Inflammatory macrophage treated with lipopolysaccharide for 1 hour (primary cell): Measurements from ENCODE around the gene OLFM2.
"Not testable (repeated sequence)": the region's sequence is repeated elsewhere in the genome, so short reads cannot be mapped to it uniquely, and the experiment has no call there.

ENCODE experiments used
- DNase-seq, 2 donors: peaks; one replicate each; pipeline ENCODE4 v3.0.0-alpha.2; 2020 to 2022

Gene OLFM2

GRCh38 chr19:9860407-9860806 is 75.9 kb downstream of the OLFM2 start:
- no peak for DNase-seq

- DNase-seq = no peak
Measured at GRCh38 chr19:9858766-9859165, 77.5 kb downstream of the OLFM2 start.

GRCh38 chr19:9857920-9858746 is 78.2 kb downstream of the OLFM2 start:
- peak in 1 of 2 donors; percentile 21 for DNase-seq

GRCh38 chr19:9857076-9857721 is 79.1 kb downstream of the OLFM2 start:
- DNase-seq = no peak

GRCh38 chr19:9856609-9857008 is 79.7 kb downstream of the OLFM2 start:
- no peak for DNase-seq

GRCh38 chr19:9854282-9854846 is 82.0 kb downstream of the OLFM2 start:
- no peak for DNase-seq

- no peak for DNase-seq
Measured at GRCh38 chr19:9850235-9850959, 85.9 kb downstream of the OLFM2 start.

GRCh38 chr19:9849791-9850190 is 86.5 kb downstream of the OLFM2 start:
- no peak for DNase-seq

GRCh38 chr19:9848762-9849161 is 87.6 kb downstream of the OLFM2 start:
- no peak for DNase-seq

GRCh38 chr19:9848060-9848459 is 88.3 kb downstream of the OLFM2 start:
- DNase-seq = no peak

- no peak for DNase-seq
Measured at GRCh38 chr19:9847087-9847671, 89.1 kb downstream of the OLFM2 start.

- not testable (repeated sequence) for DNase-seq
Measured at GRCh38 chr19:9843626-9844273, 92.6 kb downstream of the OLFM2 start.

- DNase-seq = no peak
Measured at GRCh38 chr19:9842834-9843625, 93.3 kb downstream of the OLFM2 start.

GRCh38 chr19:9839415-9839814 is 96.9 kb downstream of the OLFM2 start:
- no peak for DNase-seq

- no peak for DNase-seq
Measured at GRCh38 chr19:9838324-9838723, 98.0 kb downstream of the OLFM2 start.

GRCh38 chr19:9836021-9836420 is 100.3 kb downstream of the OLFM2 start:
- DNase-seq = no peak

- DNase-seq = no peak
Measured at GRCh38 chr19:9835507-9835949, 100.8 kb downstream of the OLFM2 start.

- DNase-seq = peak; percentile 99
Measured at GRCh38 chr19:9834726-9835506, 101.4 kb downstream of the OLFM2 start, which contains the start of gene PIN1. TSS of gene PIN1 (plus strand) at chr19:9835318. CDS start at chr19:9835345, 27 bp downstream.

GRCh38 chr19:9834307-9834725 is 102.0 kb downstream of the OLFM2 start:
- no peak for DNase-seq

- DNase-seq = no peak
Measured at GRCh38 chr19:9828551-9829063, 107.7 kb downstream of the OLFM2 start.
